Measurements from ENCODE around the gene PHLPP1.
A peak's percentile ranks its signal among the peaks of the same experiment; 100 is the strongest.

The PHLPP1 gene

GRCh38 chr18:62987859-62988258 is 272.5 kb downstream of the PHLPP1 start:
- DNase-seq: no peak

- no peak for DNase-seq
Measured at GRCh38 chr18:62988471-62988870, 273.1 kb downstream of the PHLPP1 start.

- no peak for DNase-seq
Measured at GRCh38 chr18:62989195-62989594, 273.9 kb downstream of the PHLPP1 start.

DNA sequence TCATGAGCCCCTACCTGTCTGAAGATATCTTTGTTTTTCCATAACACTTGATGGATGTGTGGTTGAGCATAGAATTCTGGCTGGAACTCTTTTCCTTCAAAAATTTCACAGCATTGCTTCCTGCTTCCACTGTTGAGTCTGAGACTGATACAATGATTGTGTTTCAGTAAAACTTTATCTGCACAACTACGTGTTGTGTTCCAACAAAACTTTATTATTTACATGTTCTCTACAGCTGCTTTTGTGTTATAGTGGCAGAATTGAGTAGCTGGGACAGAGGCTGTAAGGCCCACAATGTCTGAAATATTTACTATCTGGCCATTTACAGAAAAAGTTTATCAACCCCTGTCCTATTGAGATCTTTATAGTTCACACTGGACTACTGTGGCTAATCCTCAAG is 275.3 kb downstream of the PHLPP1 start:
- no peak for DNase-seq

GRCh38 chr18:62991389-62991788 is 276.0 kb downstream of the PHLPP1 start:
- no peak for DNase-seq

DNA sequence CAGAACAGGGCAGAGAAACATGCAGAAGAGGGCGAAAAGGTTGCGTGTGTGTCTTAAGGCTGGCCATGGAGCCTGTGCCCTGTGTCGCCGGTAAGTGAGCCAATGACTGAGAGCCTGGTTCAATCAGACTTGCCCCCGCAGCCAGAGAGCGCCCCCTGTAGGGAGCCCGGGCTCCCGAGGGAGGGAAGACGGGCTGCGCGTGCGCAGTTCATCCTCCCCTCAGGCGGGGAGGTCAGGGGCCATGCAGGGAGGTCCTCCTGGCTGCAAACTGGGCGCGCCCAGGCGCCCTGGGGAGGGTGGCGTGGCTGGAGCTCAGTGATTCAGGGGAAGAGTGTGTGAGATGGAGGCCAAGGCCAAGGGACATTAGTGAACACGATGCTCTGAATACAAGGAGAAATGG is 276.6 kb downstream of the PHLPP1 start:
- DNase-seq: no peak

DNA sequence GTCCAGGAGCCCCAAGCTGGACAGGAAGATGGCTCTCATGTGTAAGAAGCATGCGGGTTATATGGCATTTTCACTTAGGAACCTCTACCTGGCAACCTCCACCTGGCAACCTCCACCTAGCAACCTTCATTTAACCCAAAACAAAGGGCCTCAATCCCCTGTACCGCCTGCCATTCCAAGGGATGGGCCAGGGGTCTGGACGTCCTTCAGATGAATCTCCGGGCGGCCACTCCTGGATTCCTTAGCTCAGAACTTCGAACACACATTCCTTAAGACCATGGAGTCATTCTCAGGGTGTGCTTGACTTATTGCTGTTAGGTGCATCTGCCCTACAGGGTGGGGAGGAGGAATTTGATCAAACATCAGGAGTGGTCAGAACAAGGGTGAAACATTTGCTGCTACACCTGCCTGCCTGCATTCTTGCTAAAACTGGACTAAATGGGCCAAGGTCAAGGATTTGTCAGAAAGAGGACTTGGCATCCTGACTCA is 277.6 kb downstream of the PHLPP1 start:
- no peak for DNase-seq

DNA sequence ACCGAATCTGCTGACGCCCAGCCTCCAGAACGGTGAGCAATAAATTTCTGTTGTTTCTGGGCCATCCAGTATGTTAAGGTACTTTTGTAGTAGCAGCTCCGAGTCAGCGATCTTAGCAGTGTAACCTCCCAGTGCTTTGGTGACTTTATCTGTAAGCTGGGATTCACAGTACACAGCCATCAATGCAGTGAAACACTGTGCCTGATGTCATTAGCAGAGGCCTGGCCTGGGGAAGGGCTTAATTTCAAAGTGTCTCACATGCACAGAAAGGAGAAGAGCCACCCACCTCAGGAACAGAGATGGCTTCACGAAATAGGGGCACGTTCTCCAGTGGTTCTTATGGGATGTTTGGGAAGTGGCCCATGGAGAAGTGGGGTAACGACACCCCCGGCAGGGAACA is 281.2 kb downstream of the PHLPP1 start:
- DNase-seq: no peak

DNA sequence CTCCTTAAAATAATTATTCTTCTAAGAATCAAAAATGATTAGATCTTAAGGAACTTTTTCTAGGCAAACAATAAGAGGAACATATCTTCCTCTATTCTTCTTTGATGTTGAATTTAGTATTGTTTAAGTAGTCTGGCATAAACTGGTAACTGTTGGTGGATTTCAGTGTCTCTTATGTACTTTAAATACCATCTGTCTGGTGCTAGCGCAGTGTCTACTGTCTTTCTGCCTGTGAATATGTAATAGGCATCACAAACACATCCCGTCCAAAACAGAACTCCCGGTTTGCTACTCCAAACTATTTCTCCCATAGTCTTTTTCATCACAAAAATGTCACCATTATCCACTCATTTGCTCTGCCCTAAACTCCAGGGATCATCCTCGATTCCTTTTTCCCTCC is 281.7 kb downstream of the PHLPP1 start:
- DNase-seq: no peak

GRCh38 chr18:62998443-62998842 is 283.1 kb downstream of the PHLPP1 start:
- DNase-seq: no peak

DNA sequence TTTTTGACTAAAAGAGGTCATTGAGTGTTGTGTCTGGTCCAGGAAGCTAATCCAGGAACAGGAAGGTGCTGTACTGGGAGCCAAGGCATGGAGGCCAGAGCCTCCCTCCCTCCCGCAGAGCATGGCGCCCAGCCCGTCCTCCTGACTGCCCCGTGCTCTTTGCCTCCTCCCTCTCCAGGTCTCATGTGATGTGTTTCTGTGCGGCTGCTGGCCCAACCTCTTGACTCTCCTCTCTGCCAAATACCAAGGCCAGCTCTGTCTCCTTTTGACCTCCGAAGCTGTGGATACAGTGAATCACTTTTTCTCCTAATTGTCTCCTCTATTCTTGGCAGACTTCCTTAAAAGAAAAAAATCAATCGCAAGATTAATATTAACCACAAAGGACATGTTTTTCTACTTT is 284.1 kb downstream of the PHLPP1 start:
- no peak for DNase-seq

DNA sequence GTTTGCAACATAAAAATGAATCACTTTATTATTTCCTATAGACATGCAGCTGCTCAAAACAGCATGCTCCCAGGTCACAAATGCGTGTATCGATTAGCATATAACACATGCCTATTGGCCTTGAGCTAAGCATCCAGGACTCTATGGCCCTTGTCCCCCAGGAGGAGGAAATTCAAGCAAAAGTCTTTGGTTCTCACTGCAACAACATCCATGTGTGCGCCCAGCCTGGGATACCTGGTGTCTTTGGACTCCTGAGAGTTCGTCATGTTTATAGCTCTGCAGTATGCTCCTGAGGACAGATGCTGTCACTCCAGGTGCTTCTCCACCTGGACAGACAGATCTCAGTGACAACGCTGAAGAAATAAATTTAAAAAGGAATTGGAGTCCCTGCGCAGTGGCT is 284.6 kb downstream of the PHLPP1 start:
- no peak for DNase-seq

GRCh38 chr18:63000839-63001238 is 285.5 kb downstream of the PHLPP1 start:
- DNase-seq: no peak

GRCh38 chr18:63001861-63002260 is 286.5 kb downstream of the PHLPP1 start:
- DNase-seq: no peak

GRCh38 chr18:63002305-63002704 is 287.0 kb downstream of the PHLPP1 start:
- no peak for DNase-seq

DNA sequence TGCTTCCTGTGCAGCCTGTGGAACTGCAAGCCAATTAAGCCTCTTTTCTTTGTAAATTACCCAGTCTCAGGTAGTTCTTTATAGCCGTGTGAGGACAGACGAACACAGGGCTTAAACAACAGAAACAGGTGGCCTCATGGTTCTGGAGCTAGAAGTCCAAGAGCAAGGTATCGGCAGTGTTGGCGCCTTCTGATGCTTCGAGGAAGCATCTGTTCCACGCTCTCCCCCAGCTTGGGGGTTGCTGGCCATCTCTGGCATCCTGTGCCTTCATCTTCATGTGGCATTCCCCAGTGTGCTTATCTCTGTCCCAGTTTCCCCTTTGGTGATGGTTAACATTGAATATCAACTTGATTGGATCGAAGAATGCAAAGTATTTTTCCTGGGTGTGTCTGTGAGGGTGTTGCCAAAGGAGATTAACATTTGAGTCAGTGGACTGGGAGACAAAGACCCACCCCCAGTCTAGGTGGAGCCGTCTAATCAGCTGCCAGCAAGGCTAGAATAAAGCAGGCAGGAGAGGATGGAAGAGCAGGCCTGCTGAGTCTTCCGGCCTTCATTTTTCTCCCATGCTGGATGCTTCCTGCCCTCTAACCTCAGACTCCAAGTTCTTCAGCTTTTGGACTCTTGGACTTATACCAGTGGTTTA is 287.6 kb downstream of the PHLPP1 start:
- DNase-seq: no peak

- no peak for DNase-seq
Measured at GRCh38 chr18:63003899-63004298, 288.6 kb downstream of the PHLPP1 start.

DNA sequence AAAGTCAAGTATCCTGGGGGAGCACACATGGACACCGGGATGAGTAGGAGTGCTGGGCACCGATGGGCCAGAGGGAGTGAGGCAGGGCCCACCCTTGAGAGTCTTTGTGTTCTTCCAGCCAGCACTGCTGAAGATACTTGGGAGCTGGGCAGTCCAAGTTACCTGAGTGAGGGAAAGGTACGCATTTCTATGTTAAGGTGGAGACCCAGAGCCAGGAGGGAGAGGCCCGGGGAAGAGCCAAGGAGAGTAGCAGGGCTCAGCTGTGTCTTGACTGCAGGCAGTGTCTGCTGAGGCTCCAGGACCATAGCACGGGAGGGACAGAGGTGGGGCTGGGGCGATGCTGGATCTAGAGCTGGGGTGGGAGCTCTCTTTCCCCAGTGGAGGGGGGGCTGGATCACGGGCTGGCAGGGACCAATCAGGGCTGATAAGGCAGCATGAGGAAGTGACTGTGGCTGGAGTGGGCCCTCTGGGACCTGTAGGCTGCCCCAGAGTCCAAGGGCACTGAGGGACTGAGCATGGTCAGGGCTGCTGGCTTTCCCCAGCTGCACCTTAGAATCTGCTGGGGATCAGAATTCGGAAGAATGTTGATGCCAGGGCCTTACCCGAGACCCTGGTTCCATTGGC is 289.2 kb downstream of the PHLPP1 start:
- DNase-seq: no peak

DNA sequence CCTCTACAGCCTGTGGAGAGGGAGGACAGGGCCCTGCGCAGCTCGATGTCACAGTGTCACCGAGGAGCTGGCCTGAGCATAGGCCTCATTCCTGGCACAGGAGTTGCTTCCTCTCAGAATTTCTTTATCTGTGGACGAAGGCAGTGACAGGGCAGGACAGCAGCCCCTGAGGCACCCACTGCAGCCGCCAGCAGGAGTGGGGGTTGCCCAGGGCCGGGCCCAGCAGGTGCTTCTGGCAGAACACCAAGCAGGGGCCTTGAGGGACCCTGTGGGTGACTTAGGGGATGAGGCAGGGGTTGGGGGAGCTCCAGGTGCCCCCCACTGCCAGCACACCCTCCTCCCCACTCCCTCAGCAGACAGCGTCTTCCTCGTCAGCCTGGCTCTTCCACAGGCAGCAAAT is 290.0 kb downstream of the PHLPP1 start:
- DNase-seq: no peak

GRCh38 chr18:63007231-63007630 is 291.9 kb downstream of the PHLPP1 start:
- no peak for DNase-seq

- DNase-seq: peak; percentile 27
Measured at GRCh38 chr18:63016270-63016669, 300.9 kb downstream of the PHLPP1 start.

- no peak for DNase-seq
Measured at GRCh38 chr18:63017076-63017475, 301.7 kb downstream of the PHLPP1 start.

DNA sequence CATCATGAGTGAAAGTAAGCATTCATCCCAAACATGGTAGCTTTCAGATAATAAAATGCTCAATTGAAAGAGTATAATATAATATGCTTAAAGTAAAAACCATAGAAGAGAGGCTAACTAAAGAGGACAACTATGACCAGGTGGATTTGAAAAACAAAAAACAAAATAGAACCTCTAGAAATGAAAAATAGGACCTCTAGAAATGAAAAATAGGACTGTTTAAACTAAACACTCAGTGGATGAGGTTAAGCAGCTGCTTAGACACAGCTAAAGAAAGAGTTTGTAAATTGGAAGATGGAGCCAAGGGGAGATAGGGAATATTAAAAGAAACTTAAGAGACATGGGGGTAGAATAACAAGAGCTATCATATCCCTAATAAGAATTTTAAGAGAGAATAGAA is 302.6 kb downstream of the PHLPP1 start:
- DNase-seq: no peak

- DNase-seq: no peak
Measured at GRCh38 chr18:63022429-63023022, 307.2 kb downstream of the PHLPP1 start.
